Measurements from ENCODE around the gene GNB1.

- TF ChIP-seq CTCF (IDR thresholded peaks at IDR 0.05) (no peak), POLR2A (IDR thresholded peaks at IDR 0.05) (no peak)
Observed at GRCh38 chr1:1825217-1825616, 65.7 kb downstream of the GNB1 start.
